Measurements from ENCODE around the gene DRD5. TPM values are rescaled to one million over a fixed set of nuclear protein-coding genes. Genes with fewer than 3 reads are reported as not detected.

The DRD5 gene
- total RNA-seq, 1 experiment from 2014 or later = not detected

GRCh38 chr4:9816285-9816684 lies 34.9 kb downstream of the DRD5 start:
- Mint-ChIP-seq H3K27me3 (ENCODE audit: insufficient read depth, unreplicated experiment) (no peaks in the 10 kb centered on the region), H3K9me3 (ENCODE audit: unreplicated experiment) (no peaks in the 10 kb centered on the region), H3K4me3 (ENCODE audit: unreplicated experiment) (no peak overlapping the region), H3K27ac (ENCODE audit: low read depth, unreplicated experiment) (no peak overlapping the region), H3K36me3 (ENCODE audit: insufficient read depth, unreplicated experiment) (no peaks in the 10 kb centered on the region), H3K4me1 (ENCODE audit: insufficient read depth, unreplicated experiment) (peaks cover 4% of the 10 kb centered on the region)
- BruUV-seq (replicated peaks) = no TSS peak
- TF ChIP-seq CTCF (IDR thresholded peaks at IDR 0.05; ENCODE audit: unreplicated experiment) = no peak
- ChIA-PET POLR2A (no interaction called here), CTCF (interaction anchor here (0.5 kb wide), 1 partner anchor 94 kb away, joined by 3 read pairs; no protein-coding TSS in a partner anchor)
- no peak for DNase-seq (ENCODE audit: unreplicated experiment)
- intact Hi-C loops (cut with micrococcal nuclease) = no loop called here

- DNase-seq (ENCODE audit: unreplicated experiment) = no peak
- no peaks in the 10 kb centered on the region for H3K4me1 Mint-ChIP-seq (ENCODE audit: insufficient read depth, unreplicated experiment)
- CTCF ChIA-PET = no interaction called here
- no peak for TF ChIP-seq CTCF (IDR thresholded peaks at IDR 0.05; ENCODE audit: unreplicated experiment)
- H3K27ac Mint-ChIP-seq (ENCODE audit: low read depth, unreplicated experiment) = no peak overlapping the region
- intact Hi-C loops (cut with micrococcal nuclease) = no loop called here
- no peaks in the 10 kb centered on the region for H3K9me3 Mint-ChIP-seq (ENCODE audit: unreplicated experiment)
- H3K36me3 Mint-ChIP-seq (ENCODE audit: insufficient read depth, unreplicated experiment) = no peaks in the 10 kb centered on the region
- POLR2A ChIA-PET = no interaction called here
- no TSS peak for BruUV-seq (replicated peaks)
- no peak overlapping the region for H3K4me3 Mint-ChIP-seq (ENCODE audit: unreplicated experiment)
- H3K27me3 Mint-ChIP-seq (ENCODE audit: insufficient read depth, unreplicated experiment) = no peaks in the 10 kb centered on the region
These were observed 38.9 kb downstream of the DRD5 start for GRCh38 chr4:9820343-9820742.

GRCh38 chr4:9825049-9825448 lies 43.6 kb downstream of the DRD5 start:
- Mint-ChIP-seq H3K27me3 (ENCODE audit: insufficient read depth, unreplicated experiment) (no peaks in the 10 kb centered on the region), H3K4me3 (ENCODE audit: unreplicated experiment) (no peak overlapping the region), H3K4me1 (ENCODE audit: insufficient read depth, unreplicated experiment) (no peaks in the 10 kb centered on the region), H3K27ac (ENCODE audit: low read depth, unreplicated experiment) (no peak overlapping the region), H3K9me3 (ENCODE audit: unreplicated experiment) (no peaks in the 10 kb centered on the region), H3K36me3 (ENCODE audit: insufficient read depth, unreplicated experiment) (peaks cover 6% of the 10 kb centered on the region)
- ChIA-PET CTCF (interaction anchor here (0.7 kb wide), 1 partner anchor 770 kb away, joined by 3 read pairs; no protein-coding TSS in a partner anchor), POLR2A (no interaction called here)
- no peak for TF ChIP-seq CTCF (IDR thresholded peaks at IDR 0.05; ENCODE audit: unreplicated experiment)
- DNase-seq (ENCODE audit: unreplicated experiment) = no peak
- no TSS peak for BruUV-seq (replicated peaks)
- intact Hi-C loops (cut with micrococcal nuclease) = no loop called here

GRCh38 chr4:9826551-9826950 lies 45.1 kb downstream of the DRD5 start:
- POLR2A ChIA-PET = no interaction called here
- Mint-ChIP-seq H3K9me3 (ENCODE audit: unreplicated experiment) (no peaks in the 10 kb centered on the region), H3K4me3 (ENCODE audit: unreplicated experiment) (no peak overlapping the region), H3K36me3 (ENCODE audit: insufficient read depth, unreplicated experiment) (peaks cover 6% of the 10 kb centered on the region), H3K4me1 (ENCODE audit: insufficient read depth, unreplicated experiment) (no peaks in the 10 kb centered on the region), H3K27me3 (ENCODE audit: insufficient read depth, unreplicated experiment) (no peaks in the 10 kb centered on the region), H3K27ac (ENCODE audit: low read depth, unreplicated experiment) (no peak overlapping the region)
- BruUV-seq (replicated peaks) = no TSS peak
- no peak for TF ChIP-seq CTCF (IDR thresholded peaks at IDR 0.05; ENCODE audit: unreplicated experiment)
- intact Hi-C loops (cut with micrococcal nuclease) = no loop called here
- CTCF ChIA-PET = interaction anchor here (0.7 kb wide), 1 partner anchor 898 kb away, joined by 3 read pairs; no protein-coding TSS in a partner anchor
- no peak for DNase-seq (ENCODE audit: unreplicated experiment)

Data from MCF 10A (cell line).